Uterus (tissue), 4 donors: ENCODE data around the gene PPP1R2C. TPM values are rescaled to one million over a fixed set of nuclear protein-coding genes. Genes with fewer than 3 reads are reported as not detected.

ENCODE experiments used
- DNase-seq, 2 donors: peaks; one replicate each; pipeline ENCODE4 v3.0.0-alpha.2; 2019 to 2020
- H3K27ac ChIP-seq, 2 donors: fragments of 200-600 bp; sonication (generic); 1 replicate in 1 of 2; 2 replicates in 1 of 2; pipeline ENCODE4 v1.5.1; 2016 to 2018
- H3K27me3 ChIP-seq, 2 donors: fragments of 200-600 bp; sonication (generic); one replicate each; pipeline ENCODE4 v1.5.1; 2018 to 2019; ENCODE audit warnings: control low read depth in 1 of 2
- H3K36me3 ChIP-seq, 2 donors: fragments of 200-600 bp; sonication (generic); one replicate each; pipeline ENCODE4 v1.5.1; 2019; ENCODE audit warnings: control low read depth in 1 of 2
- H3K4me1 ChIP-seq, 2 donors: fragments of 200-600 bp; sonication (generic); one replicate each; pipeline ENCODE4 v1.5.1; 2018 to 2019; ENCODE audit warnings: control low read depth in 1 of 2
- H3K4me3 ChIP-seq, 2 donors: fragments of 200-600 bp; sonication (generic); 1 replicate in 1 of 2; 2 replicates in 1 of 2; pipeline ENCODE4 v1.5.1; 2018 to 2019; ENCODE audit warnings: mild to moderate bottlenecking in 1 of 2
- H3K9me3 ChIP-seq, 2 donors: fragments of 200-600 bp; sonication (generic); one replicate each; pipeline ENCODE4 v1.5.1; 2019; ENCODE audit warnings: control low read depth in 1 of 2
- POLR2A ChIP-seq, 2 donors: fragments of 450-650 bp; IDR thresholded peaks; one replicate each; pipeline ENCODE4 v1.6.1; 2016; ENCODE audit warnings: antibody characterized with exemption in 2 of 2, mild to moderate bottlenecking in 1 of 2, moderate library complexity in 1 of 2
- intact Hi-C: fragments of 100-400 bp; cut with DNase I; formaldehyde crosslinking; loops from one replicate; pipeline ENCODE4 v1.15.1; 2023; ENCODE audit warnings: low total_unique reads
- total RNA-seq, 4 donors: library from RNA; depleted of rRNA in 3 of 4; stranded (reverse); fragments of >200 nt in 3 of 4; gene quantifications; one replicate each; pipeline versions ENCODE4 v1.1.0 to v1.2.4, GENCODE V29; 2014 to 2023
- TF ChIP-seq, protein P1 (sequence below), 4 experiments: fragments of 200-600 bp in 2 of 4; fragments of 450-650 bp in 2 of 4; sonication (generic) in 2 of 4; IDR thresholded peaks; one replicate each; pipeline ENCODE4 v1.5.1; 2016 to 2019; ENCODE audit warnings: antibody characterized with exemption in 4 of 4, mild to moderate bottlenecking in 2 of 4, moderate library complexity in 1 of 4
- donor health status: DM: yes; HTN: yes; CAD: no.

The PPP1R2C gene
- total RNA-seq, 4 donors from 2014 or later = not detected

DNA sequence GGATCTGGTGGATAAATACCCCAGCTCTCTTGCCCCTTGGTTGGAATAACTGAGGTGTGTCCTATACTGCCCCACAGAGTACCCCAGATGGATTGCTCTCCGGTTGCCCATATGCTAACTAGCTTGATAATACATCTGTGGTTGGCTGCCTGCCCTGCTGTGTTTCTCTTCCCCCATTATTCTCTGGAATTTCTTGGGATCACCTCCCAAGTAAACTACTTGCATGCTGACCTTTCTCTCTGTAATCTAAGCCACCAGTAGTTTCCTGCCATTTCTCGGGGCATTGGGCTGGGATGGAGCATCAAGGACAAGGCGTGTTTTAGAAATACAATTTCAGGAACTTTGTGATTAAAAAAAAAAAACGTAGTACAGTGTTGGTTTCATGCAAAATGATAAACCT lies 25.2 kb downstream of the PPP1R2C start:
- intact Hi-C loops = no loop called here
- Histone ChIP-seq H3K4me1 (no peaks in the 10 kb centered on the region), H3K36me3 (no peaks in the 10 kb centered on the region), H3K9me3 (no peaks in the 10 kb centered on the region), H3K27ac (no peak overlapping the region), H3K4me3 (no peak overlapping the region), H3K27me3 (no peaks in the 10 kb centered on the region)
- no peak for DNase-seq
- TF ChIP-seq, protein P1, sequence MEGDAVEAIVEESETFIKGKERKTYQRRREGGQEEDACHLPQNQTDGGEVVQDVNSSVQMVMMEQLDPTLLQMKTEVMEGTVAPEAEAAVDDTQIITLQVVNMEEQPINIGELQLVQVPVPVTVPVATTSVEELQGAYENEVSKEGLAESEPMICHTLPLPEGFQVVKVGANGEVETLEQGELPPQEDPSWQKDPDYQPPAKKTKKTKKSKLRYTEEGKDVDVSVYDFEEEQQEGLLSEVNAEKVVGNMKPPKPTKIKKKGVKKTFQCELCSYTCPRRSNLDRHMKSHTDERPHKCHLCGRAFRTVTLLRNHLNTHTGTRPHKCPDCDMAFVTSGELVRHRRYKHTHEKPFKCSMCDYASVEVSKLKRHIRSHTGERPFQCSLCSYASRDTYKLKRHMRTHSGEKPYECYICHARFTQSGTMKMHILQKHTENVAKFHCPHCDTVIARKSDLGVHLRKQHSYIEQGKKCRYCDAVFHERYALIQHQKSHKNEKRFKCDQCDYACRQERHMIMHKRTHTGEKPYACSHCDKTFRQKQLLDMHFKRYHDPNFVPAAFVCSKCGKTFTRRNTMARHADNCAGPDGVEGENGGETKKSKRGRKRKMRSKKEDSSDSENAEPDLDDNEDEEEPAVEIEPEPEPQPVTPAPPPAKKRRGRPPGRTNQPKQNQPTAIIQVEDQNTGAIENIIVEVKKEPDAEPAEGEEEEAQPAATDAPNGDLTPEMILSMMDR (IDR thresholded peaks at IDR 0.05) = no peak
- no peak for TF ChIP-seq POLR2A (IDR thresholded peaks at IDR 0.05)

DNA sequence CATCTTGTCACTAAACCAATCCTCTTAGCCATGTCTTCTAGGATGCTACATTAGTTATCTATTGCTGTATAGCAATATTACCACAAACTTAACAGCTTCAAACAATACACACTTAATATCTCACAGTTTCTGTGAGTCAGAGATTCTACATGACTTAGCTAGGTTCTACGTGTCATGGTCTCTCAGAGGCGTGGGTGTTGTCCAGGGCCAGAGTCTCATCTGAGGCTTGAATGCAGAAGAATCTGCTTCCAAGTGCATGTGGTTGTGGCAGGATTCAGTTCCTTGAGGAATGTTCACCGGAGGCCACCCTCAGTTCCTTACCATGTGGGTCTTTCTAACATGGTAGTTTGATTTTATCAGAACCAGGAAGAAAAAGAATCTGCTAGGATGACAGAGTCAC lies 26.4 kb downstream of the PPP1R2C start:
- Histone ChIP-seq H3K36me3 (no peaks in the 10 kb centered on the region), H3K27me3 (no peaks in the 10 kb centered on the region), H3K27ac (no peak overlapping the region), H3K4me1 (no peaks in the 10 kb centered on the region), H3K9me3 (no peaks in the 10 kb centered on the region), H3K4me3 (no peak overlapping the region)
- DNase-seq = no peak
- intact Hi-C loops = no loop called here
- no peak for TF ChIP-seq POLR2A (IDR thresholded peaks at IDR 0.05)
- TF ChIP-seq, protein P1 (IDR thresholded peaks at IDR 0.05) = no peak

DNA sequence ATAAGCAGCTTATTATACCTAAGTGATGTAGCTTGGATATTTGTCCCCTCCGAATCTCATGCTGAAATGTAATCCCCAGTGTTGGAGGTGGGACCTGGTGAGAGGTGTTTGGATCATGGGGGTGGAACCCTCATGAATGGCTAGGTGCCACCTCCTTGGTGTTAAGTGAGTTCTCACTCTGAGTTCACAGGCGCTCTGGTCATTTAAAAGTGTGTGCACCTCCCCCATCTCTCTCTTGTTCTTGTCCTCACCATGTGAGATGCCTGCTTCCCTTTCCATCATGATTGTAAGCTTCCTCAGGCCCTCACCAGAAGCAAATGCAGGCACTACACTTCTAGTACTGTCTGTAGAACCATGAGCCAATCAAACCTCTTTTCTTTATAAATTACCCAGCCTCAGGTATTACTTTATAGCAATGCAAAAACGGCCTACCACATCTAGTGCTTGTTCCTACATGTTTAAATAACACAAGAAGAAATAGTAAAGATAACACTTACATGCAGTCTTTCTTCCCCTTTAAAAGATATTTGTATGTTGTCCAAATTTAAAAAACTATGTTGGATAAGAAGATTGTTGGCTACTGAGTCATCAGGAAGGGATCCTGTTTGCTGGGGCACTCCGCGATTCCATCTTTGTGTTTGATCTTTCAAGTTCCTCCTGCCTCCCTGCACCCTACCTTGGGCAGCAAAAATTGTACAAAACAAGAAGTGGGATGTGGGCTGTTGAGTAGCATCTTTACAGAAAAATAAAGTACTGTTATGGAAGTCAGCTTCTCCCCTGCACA lies 29.7 kb downstream of the PPP1R2C start:
- no peak overlapping the region for H3K4me3 ChIP-seq
- no peaks in the 10 kb centered on the region for H3K27me3 ChIP-seq
- H3K27ac ChIP-seq = no peak overlapping the region
- no peaks in the 10 kb centered on the region for H3K36me3 ChIP-seq
- no peaks in the 10 kb centered on the region for H3K4me1 ChIP-seq
- TF ChIP-seq, protein P1 (IDR thresholded peaks at IDR 0.05) = no peak
- no peak for TF ChIP-seq POLR2A (IDR thresholded peaks at IDR 0.05)
- no peak for DNase-seq
- H3K9me3 ChIP-seq = no peaks in the 10 kb centered on the region
- intact Hi-C loops = no loop called here

DNA sequence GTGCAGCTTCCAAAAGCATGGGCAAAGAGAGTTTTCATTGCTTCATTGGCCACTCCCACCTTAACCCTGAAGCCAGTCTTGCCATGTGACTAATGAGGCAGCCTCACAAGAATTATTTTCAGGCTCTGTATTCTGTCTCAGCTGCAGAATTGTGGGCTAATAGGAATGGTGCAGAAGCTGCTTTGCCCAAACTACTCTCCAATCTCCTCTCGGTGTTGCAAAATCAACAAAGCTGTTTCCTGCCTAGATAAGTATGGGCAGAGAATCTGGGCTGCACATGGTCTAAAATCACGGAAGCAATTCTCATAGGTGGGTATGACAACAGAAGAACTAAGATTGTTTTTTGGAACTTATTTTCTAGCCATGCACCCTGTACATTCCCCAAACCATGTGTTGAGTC lies 31.4 kb downstream of the PPP1R2C start:
- Histone ChIP-seq H3K9me3 (no peaks in the 10 kb centered on the region), H3K36me3 (no peaks in the 10 kb centered on the region), H3K4me3 (no peak overlapping the region), H3K4me1 (no peaks in the 10 kb centered on the region), H3K27me3 (no peaks in the 10 kb centered on the region), H3K27ac (no peak overlapping the region)
- intact Hi-C loops = no loop called here
- no peak for DNase-seq
- TF ChIP-seq, protein P1 (IDR thresholded peaks at IDR 0.05) = no peak
- TF ChIP-seq POLR2A (IDR thresholded peaks at IDR 0.05) = no peak

DNA sequence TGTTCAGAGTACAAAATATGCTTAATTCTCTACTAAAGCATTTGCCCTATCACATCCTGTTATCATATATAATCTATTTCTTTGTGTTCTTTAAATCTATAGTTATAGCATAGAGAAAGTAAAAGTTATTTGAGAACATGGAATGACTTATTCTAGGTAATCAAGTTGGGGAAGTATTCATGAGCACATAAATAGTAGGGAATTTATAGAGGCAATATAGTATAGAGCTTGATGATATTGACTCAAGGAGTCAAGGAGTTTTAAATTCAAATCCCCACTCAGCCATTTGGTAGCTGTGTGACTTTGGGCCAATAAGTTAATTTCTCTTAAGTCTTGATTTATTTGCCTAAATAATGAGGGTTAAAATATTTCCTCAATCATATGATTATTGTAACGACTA lies 37.5 kb downstream of the PPP1R2C start:
- intact Hi-C loops = no loop called here

More for the DNA sequence above, 37.5 kb downstream of the PPP1R2C start:
- Histone ChIP-seq H3K27me3 (no peaks in the 10 kb centered on the region), H3K27ac (no peak overlapping the region), H3K36me3 (no peaks in the 10 kb centered on the region), H3K9me3 (no peaks in the 10 kb centered on the region), H3K4me1 (no peaks in the 10 kb centered on the region), H3K4me3 (no peak overlapping the region)
- TF ChIP-seq, protein P1 (IDR thresholded peaks at IDR 0.05) = no peak
- TF ChIP-seq POLR2A (IDR thresholded peaks at IDR 0.05) = no peak
- no peak for DNase-seq
